ENCODE results near the gene NDUFV3.
"Not testable (repeated sequence)": the region's sequence is repeated elsewhere in the genome, so short reads cannot be mapped to it uniquely, and the experiment has no call there.

GRCh38 chr21:42848144-42848931 is 44.8 kb upstream of the NDUFV3 start:
- not testable (repeated sequence) for TF ChIP-seq ZNF138 (tag by site-specific recombination; IDR thresholded peaks at IDR 0.05; ENCODE audit: borderline replicate concordance); CTCF (tag by site-specific recombination; IDR thresholded peaks at IDR 0.05); ZBTB26 (tag by site-specific recombination; optimal IDR thresholded peaks at IDR 0.05); ZBTB8A (tag by site-specific recombination; IDR thresholded peaks at IDR 0.05); ATF2 (tag by site-specific recombination; IDR thresholded peaks at IDR 0.05; ENCODE audit: low read depth); AEBP2 (tag by site-specific recombination; IDR thresholded peaks at IDR 0.05; ENCODE audit: borderline replicate concordance); ZNF521 (tag by site-specific recombination; IDR thresholded peaks at IDR 0.05); ZNF23 (tag by site-specific recombination; IDR thresholded peaks at IDR 0.05; ENCODE audit: borderline replicate concordance)
